AG04449 (cell line): ENCODE results near the gene FAM114A2.

Source experiments
- CTCF ChIA-PET: fragments of 350-600 bp; formaldehyde crosslinking; extraction: SDS; loops from one replicate; lab custom pipeline; 2021; ENCODE audit warnings: antibody characterized with exemption; lab: Yijun Ruan, JAX
- POLR2A ChIA-PET: fragments of 400-600, 350-600 bp; formaldehyde crosslinking; extraction: SDS; loops from one replicate; lab custom pipeline; 2020; ENCODE audit warnings: antibody characterized with exemption, inconsistent platforms; lab: Yijun Ruan, JAX
- DNase-seq: peaks from one replicate; pipeline ENCODE4 v3.0.0-alpha.2; 2010; ENCODE audit warnings: low read depth, low spot score
- H3K4me3 ChIP-seq: 2 replicates; pipeline ENCODE4 v1.5.1; 2011; ENCODE audit warnings: low read depth, mild to moderate bottlenecking, control low read depth, low read length
- CTCF ChIP-seq: IDR thresholded peaks from one replicate; pipeline ENCODE4 v1.5.1; 2011; ENCODE audit warnings: mild to moderate bottlenecking, moderate library complexity, low read length, control low read depth, inconsistent platforms; ENCODE audit not compliant: insufficient read depth; ENCODE audit errors: missing control alignments

The FAM114A2 gene

DNA sequence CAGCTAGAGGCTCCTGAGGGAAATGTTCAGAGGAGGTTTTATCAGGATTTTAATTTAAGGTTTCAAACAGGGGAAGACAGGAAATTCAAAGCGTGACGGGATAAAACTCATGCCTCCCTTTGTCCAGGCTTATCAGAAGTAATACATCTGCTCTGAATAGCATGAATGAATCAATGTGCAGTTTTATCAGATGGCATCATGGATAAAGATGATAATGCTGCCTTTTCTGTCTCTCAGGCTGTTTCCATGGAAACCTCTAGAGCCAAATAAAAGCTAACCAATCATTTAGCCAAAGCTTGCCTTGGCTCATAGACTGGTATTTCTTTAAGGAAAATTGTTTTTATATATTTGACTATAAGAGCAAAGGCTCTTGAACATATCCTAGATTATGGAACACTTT is 16.5 kb upstream of the FAM114A2 start:
- no peak for TF ChIP-seq CTCF
- no peak overlapping the region for H3K4me3 ChIP-seq
- no peak for DNase-seq
- ChIA-PET CTCF (interaction anchor here (0.9 to 1.6 kb wide), 3 partner anchors 14 to 350 kb away, joined by 3 to 8 read pairs (median 4); no protein-coding TSS in a partner anchor), POLR2A (no interaction called here)

GRCh38 chr5:154053468-154053867 is 14.8 kb upstream of the FAM114A2 start:
- TF ChIP-seq CTCF: no peak
- POLR2A ChIA-PET: interaction anchor here (1.1 kb wide), 1 partner anchor 15 kb away, joined by 4 read pairs; the partner anchor contains the start of genes FAM114A2 and MFAP3
- DNase-seq: no peak
- no peak overlapping the region for H3K4me3 ChIP-seq
- CTCF ChIA-PET: interaction anchor here (1.1 to 1.9 kb wide), 4 partner anchors 10 to 144 kb away, joined by 3 to 5 read pairs (median 4); no protein-coding TSS in a partner anchor

DNA sequence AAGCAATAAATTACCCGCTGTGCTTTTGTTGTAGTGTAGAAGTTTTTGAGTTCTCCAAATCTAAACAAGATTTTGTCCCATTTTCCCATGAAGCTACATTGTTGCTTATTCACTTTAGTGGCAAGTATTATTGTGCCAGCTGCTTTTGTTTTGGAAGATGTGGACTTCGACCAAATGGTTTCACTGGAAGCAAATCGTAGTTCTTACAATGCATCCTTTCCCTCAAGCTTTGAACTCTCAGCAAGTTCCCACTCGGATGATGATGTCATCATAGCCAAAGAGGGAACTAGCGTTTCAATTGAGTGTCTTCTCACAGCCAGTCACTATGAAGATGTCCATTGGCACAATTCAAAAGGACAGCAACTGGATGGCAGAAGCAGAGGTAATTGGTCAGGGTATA is 10.9 kb upstream of the FAM114A2 start:
- no peak for DNase-seq
- CTCF ChIA-PET: interaction anchor here (1.3 to 1.6 kb wide), 4 partner anchors 20 to 356 kb away, joined by 3 to 6 read pairs (median 4); no protein-coding TSS in a partner anchor
- no peak for TF ChIP-seq CTCF
- POLR2A ChIA-PET: interaction anchor here (1.1 kb wide), 1 partner anchor 10 kb away, joined by 4 read pairs; no protein-coding TSS in a partner anchor
- H3K4me3 ChIP-seq: no peak overlapping the region

DNA sequence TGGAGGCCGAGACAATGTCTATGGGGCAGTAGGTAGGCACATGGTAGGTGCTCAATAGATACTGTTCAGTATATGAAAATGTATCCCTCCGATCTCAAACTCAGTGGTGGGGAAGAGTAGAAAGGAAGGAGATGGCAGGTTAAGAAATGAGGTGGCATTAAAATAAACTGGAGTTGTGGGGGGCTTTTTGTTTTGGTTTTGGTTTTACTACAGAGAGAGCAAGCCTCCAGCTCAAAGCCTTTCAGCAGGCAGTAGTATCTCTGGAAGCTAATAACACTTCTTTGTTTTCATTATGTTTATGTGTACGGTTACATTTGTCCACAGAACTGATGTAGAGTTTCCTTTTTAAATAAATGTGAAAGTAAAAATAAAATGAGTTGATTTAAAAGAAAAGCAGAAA is 8.6 kb upstream of the FAM114A2 start:
- no peak overlapping the region for H3K4me3 ChIP-seq
- no peak for TF ChIP-seq CTCF
- ChIA-PET POLR2A (no interaction called here), CTCF (interaction anchor here (1.7 kb wide), 1 partner anchor 25 kb away, joined by 6 read pairs; no protein-coding TSS in a partner anchor)
- DNase-seq: no peak

DNA sequence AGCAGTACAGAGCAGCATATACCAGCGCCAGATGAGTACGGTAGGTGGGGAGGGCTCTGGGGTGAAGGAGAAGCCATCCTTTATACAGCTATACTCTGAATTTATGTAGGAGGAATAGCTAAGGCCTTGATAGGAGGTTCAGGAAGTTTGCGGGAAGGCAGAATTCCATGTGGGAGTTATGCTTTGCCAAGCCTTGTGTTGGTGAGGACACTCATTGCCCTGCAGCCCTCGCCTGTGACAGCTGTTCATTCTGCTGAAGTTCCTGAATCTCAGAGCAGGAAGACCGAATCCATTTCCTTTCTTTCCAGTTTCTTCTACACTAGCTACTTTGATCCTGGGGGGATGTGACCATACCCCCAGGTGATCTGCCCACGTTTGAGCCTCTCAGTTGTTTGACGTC is 7.8 kb upstream of the FAM114A2 start:
- no peak overlapping the region for H3K4me3 ChIP-seq
- DNase-seq: no peak
- POLR2A ChIA-PET: no interaction called here
- CTCF ChIA-PET: interaction anchor here (1.7 kb wide), 1 partner anchor 26 kb away, joined by 6 read pairs; no protein-coding TSS in a partner anchor
- TF ChIP-seq CTCF: no peak

DNA sequence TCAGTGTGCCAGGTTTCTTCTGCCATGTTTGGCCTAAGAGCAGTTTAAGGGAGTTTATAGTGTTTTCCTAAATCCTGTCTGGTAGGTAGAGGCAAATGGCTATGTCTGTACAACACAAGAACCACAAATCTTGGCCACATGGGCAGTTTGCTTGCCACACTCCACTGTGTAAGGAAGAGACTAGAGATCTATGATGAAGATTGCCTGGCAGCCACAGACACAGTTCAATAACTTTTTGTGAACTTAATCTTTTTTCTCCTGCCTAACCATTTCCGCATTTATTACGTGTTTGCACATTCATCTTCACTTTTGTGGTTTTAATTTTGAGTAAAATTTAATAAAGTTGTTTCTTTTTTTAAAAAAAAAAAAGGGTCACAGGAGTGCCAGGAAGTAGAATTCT is 5.9 kb upstream of the FAM114A2 start:
- ChIA-PET CTCF (no interaction called here), POLR2A (no interaction called here)
- DNase-seq: no peak
- H3K4me3 ChIP-seq: no peak overlapping the region
- no peak for TF ChIP-seq CTCF
